Vagina (tissue), 2 donors: ENCODE data around the gene CENPT.

Experiments used
- POLR2A ChIP-seq, 2 donors: fragments of 450-650 bp; IDR thresholded peaks; one replicate each; pipeline ENCODE4 v1.6.1; 2017; ENCODE audit warnings: antibody characterized with exemption in 2 of 2, mild to moderate bottlenecking in 2 of 2, moderate library complexity in 2 of 2
- POLR2AphosphoS5 ChIP-seq, 2 donors: sonication (generic); formaldehyde crosslinking; IDR thresholded peaks; one replicate each; pipeline ENCODE4 v1.9.0; 2017; ENCODE audit warnings: antibody characterized with exemption in 2 of 2, mild to moderate bottlenecking in 2 of 2, low read depth in 1 of 2; ENCODE audit not compliant: insufficient read depth in 1 of 2
- TF ChIP-seq, protein P1 (sequence below), 3 experiments: fragments of 450-650 bp in 2 of 3; fragments of 200-600 bp in 1 of 3; sonication (generic) in 1 of 3; IDR thresholded peaks; one replicate each; pipeline ENCODE4 v1.5.1; 2017 to 2019; ENCODE audit warnings: antibody characterized with exemption in 3 of 3, mild to moderate bottlenecking in 2 of 3, moderate library complexity in 2 of 3

DNA sequence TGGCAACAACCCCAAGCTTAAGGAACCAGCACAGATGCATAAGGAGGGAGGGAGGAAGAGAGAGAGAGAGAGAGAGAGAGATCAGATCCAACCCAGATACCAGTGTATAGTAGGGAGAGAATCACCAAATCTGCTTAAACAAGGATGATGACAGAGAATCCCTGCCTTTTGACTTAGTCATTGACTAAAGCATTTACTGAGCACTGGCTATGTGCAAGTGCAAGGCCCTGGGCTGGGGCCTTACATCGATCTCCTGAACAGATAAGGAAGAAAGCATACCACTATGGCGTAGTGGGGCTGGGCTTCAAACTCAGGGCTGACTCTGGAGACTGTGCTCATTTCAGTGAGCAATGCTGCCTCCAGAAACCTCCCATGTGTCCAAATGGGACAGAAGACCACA, 25.0 kb downstream of the CENPT start:
- TF ChIP-seq, protein P1, sequence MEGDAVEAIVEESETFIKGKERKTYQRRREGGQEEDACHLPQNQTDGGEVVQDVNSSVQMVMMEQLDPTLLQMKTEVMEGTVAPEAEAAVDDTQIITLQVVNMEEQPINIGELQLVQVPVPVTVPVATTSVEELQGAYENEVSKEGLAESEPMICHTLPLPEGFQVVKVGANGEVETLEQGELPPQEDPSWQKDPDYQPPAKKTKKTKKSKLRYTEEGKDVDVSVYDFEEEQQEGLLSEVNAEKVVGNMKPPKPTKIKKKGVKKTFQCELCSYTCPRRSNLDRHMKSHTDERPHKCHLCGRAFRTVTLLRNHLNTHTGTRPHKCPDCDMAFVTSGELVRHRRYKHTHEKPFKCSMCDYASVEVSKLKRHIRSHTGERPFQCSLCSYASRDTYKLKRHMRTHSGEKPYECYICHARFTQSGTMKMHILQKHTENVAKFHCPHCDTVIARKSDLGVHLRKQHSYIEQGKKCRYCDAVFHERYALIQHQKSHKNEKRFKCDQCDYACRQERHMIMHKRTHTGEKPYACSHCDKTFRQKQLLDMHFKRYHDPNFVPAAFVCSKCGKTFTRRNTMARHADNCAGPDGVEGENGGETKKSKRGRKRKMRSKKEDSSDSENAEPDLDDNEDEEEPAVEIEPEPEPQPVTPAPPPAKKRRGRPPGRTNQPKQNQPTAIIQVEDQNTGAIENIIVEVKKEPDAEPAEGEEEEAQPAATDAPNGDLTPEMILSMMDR (IDR thresholded peaks at IDR 0.05): no peak
- no peak for TF ChIP-seq POLR2A (IDR thresholded peaks at IDR 0.05)
- TF ChIP-seq POLR2AphosphoS5 (IDR thresholded peaks at IDR 0.05; ENCODE audit: insufficient read depth in 1 of 2, low read depth in 1 of 2): no peak
